GM18909 (cell line): ENCODE data around the gene RIPK3.
A peak's percentile ranks its signal among the peaks of the same experiment; 100 is the strongest.
"Not testable (repeated sequence)": the region's sequence is repeated elsewhere in the genome, so short reads cannot be mapped to it uniquely, and the experiment has no call there.

Source experiments
- ATAC-seq: cut with Tn5 transposase; IDR thresholded peaks from one replicate; pipeline ENCODE4 v1.9.1; 2021; ENCODE audit warnings: mild to moderate bottlenecking; ENCODE audit not compliant: unreplicated experiment, poor library complexity

Gene RIPK3

DNA sequence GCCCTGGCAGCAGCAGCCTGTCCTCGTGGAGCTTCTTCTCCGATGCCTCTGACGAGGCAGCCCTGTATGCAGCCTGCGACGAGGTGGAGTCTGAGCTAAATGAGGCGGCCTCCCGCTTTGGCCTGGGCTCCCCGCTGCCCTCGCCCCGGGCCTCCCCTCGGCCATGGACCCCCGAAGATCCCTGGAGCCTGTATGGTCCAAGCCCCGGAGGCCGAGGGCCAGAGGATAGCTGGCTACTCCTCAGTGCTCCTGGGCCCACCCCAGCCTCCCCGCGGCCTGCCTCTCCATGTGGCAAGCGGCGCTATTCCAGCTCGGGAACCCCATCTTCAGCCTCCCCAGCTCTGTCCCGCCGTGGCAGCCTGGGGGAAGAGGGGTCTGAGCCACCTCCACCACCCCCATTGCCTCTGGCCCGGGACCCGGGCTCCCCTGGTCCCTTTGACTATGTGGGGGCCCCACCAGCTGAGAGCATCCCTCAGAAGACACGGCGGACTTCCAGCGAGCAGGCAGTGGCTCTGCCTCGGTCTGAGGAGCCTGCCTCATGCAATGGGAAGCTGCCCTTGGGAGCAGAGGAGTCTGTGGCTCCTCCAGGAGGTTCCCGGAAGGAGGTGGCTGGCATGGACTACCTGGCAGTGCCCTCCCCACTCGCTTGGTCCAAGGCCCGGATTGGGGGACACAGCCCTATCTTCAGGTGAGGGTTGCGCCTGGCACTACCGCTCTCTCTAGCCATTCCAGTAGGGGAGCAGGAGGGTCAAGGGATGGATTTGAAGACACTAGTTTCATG lies 30.3 kb upstream of the RIPK3 start:
- ATAC-seq, result no peak

DNA sequence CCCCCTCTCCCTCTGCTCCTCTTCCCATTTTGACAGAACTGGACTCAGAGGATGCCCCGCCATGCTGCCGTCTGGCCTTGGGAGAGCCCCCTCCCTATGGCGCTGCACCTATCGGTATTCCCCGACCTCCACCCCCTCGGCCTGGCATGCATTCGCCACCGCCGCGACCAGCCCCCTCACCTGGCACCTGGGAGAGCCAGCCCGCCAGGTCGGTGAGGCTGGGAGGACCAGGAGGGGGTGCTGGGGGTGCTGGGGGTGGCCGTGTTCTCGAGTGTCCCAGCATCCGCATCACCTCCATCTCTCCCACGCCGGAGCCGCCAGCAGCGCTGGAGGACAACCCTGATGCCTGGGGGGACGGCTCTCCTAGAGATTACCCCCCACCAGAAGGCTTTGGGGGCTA lies 29.7 kb upstream of the RIPK3 start:
- no peak for ATAC-seq

DNA sequence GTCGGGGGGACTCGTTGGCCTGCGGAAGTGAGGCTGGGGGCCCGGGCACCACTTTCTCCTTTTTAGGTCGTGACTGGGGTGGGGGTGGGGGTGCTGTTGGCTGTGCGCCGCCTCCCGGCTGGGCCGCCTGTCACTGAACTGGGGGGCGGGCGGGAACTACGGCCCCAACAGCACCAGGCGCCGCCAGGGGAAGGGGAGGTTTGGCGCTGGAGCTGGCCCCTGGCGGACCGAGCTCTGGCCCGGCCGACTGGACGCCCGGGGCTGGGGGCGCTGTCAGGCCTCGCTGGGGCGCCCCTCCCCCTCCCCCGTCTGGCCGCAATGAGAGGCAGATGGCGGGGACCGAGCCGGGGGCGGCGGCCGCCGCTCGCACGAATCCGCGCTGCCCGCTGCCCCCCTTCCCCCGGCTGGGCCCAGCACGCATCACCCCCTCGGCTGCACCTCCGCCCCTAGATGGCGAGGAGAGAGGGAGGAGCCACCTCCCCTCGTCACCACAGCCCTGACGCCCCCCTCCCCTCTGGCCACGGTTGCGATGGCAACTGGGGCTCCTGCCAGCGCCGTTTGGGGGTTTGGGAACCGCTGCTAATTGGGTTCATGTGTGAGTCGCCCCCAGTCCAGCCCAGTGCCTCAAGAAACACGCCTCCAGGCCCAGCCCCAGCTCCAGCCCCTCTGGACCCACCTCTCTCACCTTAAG lies 28.9 kb upstream of the RIPK3 start:
- ATAC-seq, result no peak

DNA sequence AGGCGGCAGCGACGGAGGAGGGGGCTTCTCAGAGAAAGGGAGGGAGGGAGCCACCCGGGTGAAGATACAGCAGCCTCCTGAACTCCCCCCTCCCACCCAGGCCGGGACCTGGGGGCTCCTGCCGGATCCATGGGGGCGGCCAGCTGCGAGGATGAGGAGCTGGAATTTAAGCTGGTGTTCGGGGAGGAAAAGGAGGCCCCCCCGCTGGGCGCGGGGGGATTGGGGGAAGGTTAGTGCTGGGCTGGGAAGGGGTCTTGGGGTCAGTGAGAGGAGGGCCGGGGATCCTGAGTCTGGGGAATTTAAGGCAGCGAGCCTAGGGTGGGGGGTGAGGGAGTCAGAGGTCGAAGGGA lies 28.4 kb upstream of the RIPK3 start:
- no peak for ATAC-seq

DNA sequence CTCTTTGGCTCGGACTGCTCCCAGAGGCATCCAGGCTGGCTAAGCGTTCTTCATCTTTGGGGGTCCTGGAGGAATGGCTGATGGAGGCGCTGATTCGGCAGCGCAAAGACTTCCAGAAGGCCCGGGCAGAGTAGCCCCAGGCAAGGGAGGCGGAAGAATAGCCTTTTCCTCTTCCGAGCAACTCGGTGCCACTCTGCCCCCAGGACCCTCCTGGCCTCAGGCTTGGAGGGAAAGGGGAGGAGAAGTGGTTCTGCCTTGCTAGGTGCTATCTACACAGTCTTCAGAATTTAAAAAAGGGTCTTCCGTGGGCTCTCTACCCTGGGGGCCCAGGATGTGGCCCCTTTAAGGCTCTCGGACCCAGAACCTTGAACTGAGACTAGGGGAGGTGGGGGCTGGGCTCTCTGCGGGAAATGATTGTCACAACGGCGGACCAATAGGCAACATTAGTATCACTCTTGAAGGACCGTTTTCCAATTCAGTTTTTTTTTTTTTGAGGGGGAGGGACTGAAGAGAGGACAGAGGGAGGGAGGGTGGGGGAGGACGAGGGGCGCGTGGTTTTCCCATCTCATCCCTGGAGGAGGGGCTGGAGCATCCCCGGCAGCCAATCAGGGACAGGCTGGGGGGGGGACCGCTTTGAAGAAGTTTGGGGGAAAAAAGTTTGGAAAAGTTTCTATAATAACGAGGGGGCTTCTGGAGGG lies 27.9 kb upstream of the RIPK3 start, which contains the start of gene NFATC4:
Gene NFATC4, plus strand, starts transcription at position 671 of the 698 bp plus-strand sequence. CDS start 157 bp downstream, outside the sequence.
- ATAC-seq, result peak; percentile 16

DNA sequence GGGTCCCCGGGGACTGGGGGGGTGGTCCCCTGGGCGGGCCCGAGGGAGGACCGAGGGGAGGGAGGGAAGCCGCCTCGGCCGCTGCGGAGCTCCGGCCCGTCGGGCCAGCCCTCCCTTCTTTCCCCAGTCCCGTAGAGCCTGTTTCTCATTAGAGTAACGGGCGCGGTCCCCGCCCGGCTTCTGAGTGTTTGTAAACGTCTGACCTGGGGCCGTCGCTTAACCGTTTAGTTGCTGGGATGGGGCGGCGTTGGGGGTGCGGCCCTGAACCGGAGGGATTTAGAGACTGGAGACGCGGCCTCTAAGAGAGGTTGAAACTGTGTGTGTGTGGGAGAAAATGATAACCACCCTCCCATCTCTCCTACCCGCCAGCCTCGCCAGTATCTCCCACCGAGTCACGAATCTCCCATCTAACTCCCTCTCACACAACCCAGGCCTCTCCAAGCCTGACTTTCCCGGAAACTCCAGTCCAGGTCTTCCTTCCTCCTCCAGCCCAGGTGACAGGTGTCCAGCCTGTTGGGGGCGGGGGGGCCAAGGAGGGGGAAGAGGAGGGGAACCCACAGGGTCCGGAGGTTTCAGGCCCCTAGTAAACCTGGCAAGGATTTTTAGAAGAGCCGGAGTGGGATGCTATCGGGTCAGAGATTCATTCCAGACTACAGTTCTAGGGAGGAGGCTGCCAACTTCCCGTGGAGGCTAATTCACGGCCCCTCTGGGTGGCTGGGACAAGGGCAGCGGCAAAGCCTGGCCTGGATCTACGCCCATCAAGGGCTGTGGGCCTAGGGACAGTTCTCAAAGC lies 27.1 kb upstream of the RIPK3 start:
- ATAC-seq, result peak; percentile 73

DNA sequence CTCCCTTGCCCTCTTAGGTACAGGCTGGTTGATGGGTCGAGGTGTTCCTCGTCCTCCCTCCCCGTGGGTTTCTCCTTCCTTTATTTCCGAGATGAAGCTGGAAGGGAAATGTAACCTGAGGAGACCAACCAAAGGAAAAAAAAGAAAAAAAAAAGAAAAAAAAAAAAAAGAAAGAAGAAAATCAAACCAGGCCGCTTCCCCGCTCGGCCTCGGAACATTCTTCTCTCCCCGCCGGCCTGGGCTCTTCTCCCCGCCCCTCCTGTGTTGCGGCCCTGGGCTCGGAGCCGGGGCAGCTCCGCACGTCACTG lies 26.6 kb upstream of the RIPK3 start:
- no peak for ATAC-seq

DNA sequence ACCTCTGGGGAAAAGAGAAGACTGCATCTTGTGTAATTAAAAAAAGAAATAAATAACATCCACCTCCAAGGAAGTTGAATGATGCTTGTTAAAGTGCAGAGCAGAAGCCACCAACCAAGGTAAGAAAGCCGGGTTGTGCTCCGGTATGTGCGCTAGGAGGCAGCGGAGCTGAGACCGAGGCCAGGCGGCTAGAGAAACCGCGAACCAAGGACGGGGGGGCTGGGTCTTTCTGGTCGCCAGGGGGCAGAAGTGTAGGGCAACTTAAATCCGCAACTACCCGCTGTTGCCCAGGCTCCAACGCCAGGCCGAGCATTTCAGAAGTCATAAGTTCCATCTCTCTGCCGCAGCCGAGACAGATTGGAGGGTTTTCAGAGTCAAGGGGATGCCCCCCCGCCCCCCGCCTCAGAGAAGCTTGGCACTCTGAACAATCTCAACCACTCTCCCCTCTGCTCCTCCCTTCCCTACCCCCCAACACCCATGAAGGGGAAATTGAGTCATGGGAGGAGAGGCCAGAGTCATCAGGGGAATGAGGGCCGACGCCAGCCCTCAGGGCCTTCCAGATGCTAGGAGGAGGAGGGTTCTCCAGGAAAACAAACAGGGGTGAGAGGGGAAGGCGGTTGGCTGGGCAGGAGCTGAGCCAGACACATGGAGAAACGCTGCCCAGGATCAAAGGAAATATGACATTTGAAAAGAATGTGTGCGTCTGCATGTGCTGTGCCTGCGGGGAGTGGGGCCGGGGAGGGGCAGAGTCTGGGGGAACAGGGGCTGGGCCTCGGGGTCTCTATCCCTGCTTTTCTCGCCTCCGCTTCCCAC lies 26.0 kb upstream of the RIPK3 start:
- ATAC-seq, result peak; percentile 51

DNA sequence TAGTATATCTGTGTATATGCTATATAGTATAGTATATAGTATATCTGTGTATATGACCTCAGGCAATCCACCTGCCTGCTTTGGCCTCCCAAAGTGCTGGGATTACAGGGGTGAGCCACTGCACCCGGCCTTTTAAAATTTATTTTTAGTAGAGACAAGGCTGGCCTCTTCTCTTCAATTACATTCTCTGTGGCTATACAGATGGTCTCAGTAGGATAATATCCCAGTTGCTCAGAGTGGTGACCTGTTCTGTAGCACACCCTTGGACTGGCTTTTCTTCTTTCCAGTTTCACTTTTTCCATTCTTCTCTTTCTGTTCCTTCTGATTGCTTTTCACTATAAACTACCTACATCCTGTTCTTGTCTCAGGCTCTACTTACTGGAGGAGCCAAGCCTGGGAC lies 25.1 kb upstream of the RIPK3 start:
- ATAC-seq, result no peak

DNA sequence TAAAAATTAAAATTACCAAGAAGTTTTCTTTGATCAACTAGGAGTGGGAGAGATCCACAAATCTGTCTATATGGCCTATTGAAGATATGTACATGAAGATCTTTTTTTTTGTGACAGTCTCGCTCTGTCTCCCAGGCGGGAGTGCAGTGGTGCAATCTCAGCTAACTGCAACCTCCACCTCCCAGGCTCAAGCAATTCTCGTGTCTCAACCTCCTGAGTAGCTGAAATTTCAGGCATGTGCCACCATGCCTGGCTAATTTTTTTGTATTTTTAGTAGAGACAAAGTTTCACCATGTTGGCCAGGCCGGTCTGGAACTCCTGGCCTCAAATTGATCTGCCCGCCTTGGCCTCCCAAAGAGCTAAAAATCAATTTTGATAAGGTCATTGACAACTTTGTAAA lies 23.6 kb upstream of the RIPK3 start:
- ATAC-seq, result no peak

DNA sequence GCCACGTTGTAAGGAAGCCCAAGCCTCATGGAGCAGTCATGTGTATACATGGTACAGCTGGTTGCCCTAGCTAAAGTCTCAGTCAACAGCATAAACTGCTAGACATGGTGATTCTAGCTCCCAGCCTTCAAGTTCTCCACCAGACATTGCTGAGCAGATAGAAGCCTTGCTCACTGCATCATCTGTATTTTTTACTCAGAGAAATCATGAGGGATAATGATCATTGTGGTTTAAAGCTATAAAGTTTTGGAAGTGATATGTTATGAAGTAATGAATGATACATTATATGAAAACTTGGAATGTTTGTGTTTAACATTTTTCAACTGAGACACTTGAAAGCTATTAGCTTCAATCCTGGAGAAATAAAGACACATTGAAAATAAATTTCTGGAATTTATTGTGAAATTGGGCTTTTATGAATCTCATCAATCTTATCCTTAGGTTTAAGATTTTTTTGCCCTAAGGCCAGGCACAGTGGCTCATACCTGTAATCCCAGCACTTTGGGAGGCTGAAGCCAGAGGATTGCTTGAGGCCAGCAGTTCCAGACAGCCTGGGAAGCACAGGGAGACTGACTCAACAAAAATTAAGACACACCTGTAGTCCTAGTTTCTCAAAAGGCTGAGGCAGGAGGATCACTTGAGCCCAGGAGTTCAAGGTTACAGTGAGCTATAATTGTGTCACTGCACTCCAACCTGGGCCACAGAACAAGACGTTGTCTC lies 22.6 kb upstream of the RIPK3 start:
- ATAC-seq, result no peak

DNA sequence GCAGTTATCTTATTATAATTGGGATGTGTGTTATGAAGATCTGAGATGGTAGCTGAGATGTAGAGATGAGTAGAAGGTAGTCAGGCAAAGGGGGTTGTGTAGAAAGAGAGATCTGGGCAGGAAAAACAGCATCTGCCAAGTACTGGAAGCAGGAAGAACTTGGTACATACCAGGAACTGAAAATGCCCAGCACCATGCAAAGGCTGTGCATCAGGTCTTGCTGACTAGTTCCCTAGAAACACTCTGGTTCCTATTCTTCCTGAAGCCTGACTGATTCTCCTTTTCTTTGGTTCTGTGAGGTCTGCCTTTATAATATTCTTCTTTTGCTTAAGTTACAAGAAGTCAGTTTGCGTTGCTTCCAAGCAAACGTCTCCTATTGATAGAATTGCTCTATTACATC lies 21.5 kb upstream of the RIPK3 start:
- ATAC-seq, result no peak

DNA sequence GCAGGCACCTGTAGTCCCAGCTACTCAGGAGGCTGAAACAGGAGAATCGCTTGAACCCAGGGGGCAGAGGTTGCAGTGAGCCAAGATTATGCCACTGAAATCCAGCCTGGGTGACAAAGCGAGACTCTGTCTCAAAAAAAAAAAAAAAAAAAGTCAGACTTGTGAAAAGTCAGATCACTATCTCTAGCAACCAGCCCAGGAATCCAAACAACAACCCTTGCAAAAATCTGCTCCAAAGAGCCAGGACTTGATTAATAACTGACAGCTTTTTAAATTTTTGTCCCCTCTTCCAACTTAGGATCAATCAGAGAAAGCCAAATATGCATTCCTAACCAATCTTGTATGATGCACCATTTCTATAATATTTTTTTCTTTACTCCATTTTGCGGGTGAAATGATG lies 20.5 kb upstream of the RIPK3 start:
- no peak for ATAC-seq

DNA sequence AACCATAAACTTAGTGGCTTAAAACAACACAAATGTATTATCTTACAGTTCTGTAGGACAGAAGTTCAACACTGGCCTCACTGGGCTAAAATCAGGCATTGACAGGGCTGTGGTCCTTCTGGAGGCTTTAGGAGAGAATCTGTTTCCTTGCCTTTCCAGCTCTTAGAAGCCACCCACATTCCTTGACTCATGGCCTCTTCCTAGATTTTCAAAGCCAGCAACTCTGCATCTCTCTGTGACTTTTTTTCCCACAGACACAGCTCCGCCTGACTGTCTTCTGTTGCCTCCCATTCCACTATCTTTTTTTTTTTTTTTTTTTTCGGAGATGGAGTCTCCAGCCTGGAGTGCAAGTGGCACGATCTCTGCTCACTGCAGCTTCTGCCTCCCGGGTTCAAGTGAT lies 16.4 kb upstream of the RIPK3 start:
- ATAC-seq, result no peak

DNA sequence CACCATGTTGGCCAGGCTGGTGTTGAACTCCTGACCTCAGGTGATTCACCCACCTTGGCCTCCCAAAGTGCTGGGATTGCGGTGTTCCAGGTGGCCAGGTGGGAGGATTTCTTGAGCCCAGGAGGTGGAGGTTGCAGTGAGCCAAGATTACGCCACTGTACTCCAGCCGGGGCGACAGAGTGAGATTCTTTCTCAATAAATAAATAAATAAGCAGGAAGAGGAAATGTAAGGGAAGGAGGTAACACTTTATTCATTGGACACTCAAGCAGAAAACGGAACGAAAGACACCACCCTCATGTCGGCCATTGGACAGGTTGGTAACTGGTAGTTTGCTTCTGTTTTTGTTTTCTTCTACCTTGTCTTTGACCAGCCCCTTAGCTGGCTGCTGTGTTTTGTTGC lies 15.2 kb upstream of the RIPK3 start:
- no peak for ATAC-seq

DNA sequence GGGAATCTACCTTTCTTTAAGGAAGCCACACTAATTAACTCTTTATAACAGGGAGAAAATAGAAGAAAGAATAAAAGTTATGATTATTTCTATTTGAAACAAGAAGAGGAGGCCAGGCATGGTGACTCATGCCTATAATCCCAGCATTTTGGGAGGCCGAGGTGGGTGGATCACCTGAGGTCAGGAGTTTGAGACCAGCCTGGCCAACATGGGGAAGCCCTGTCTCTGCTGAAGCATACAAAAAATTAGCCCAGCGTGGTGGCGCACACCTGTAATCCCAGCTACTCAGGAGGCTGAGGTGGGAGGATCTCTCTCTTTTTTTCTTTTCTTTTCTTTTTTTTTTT lies 14.7 kb upstream of the RIPK3 start:
- not testable (repeated sequence) for ATAC-seq

DNA sequence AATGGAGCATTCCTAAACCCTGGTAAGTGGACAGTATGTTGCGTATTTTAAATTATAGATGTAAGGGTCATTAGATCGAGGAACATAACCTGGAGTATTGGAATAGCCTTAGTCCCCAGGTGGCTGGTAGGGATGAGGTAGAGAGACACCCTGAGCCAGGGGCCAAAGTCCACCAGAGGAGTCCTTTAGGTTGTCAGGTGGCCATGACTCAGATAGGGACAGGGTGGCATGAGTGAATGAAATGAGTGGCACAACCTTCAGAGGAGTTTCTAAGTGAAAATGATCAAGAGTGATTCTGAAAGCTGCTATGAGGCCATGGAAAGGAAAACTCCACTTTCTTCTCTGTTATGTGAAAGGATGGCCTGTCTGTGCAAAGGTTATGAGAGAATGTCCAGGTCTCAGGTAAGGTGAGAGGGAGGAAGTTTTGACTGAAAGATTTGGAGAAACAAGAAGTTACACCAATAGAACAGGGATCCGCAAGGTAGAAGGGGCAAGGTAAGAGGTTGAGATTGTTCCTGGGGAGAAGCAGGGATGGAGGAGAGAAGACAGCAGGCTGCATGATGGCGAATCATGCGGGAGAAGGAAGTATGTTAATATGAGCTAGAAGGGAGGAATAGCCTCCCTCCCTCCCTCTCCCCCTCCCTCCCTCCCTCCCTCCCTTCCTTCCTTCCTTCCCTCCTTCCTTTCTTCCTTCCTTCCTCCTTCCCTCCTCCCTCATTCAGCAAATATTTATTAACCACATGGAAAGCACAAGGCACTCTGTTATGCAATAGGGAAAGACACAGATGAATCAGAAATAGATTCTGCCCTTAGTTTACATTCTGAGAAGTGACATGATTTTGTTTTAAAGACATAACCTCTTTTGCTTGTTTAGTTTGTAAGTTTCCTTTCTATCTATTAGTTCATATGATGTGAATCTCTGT lies 14.0 kb upstream of the RIPK3 start:
- ATAC-seq, result no peak

DNA sequence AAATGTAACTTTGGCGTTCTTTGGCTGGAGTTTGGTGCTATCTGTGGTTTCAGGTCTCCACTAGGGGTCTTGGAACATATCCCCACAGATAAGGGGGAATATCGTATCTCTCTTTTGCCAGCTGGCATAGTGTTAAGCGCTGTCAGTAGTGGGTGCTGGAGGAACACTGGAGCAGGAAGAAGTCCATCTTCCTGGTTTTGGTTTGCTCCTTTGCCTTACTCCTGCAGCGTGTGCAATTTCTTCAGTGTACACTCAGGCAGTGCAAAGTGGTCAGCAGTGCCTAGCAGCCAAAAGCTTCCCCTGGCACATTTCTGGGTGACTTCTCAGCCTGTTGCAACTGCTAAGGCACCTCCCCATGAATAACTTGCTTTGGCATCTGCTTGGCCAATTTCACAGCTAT lies 11.7 kb upstream of the RIPK3 start:
- ATAC-seq, result no peak
